ENCODE measurements around the gene IMMP2L.

IMMP2L gene

GRCh38 chr7:110646804-110647203 lies 915.5 kb downstream of the IMMP2L start:
- no peak for DNase-seq (ENCODE audit: low read depth, low spot score)
- no peak overlapping the region for H3K4me3 ChIP-seq (ENCODE audit: low read length)

GRCh38 chr7:110645616-110646015 lies 916.7 kb downstream of the IMMP2L start:
- DNase-seq (ENCODE audit: low read depth, low spot score) = no peak
- H3K4me3 ChIP-seq (ENCODE audit: low read length) = no peak overlapping the region

DNA sequence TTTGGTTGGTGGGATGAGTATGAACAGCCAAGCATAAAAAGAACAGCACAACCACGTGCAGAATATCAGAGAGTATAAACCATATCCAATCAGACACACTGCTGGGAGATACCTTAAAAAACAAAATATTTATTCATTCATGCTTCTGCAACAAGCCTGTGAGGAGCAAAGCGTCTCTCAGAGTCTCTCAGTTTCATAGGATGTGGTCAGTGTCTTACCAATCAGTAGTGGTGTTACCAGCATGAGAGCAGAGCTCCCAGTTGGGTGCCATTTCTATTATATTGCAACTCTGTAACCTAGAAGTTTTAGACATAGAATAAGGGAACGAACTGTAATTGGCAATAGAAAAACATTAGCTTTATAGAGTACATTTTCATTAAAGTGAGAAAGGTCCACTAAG lies 917.2 kb downstream of the IMMP2L start:
- DNase-seq (ENCODE audit: low read depth, low spot score) = no peak
- no peak overlapping the region for H3K4me3 ChIP-seq (ENCODE audit: low read length)

DNA sequence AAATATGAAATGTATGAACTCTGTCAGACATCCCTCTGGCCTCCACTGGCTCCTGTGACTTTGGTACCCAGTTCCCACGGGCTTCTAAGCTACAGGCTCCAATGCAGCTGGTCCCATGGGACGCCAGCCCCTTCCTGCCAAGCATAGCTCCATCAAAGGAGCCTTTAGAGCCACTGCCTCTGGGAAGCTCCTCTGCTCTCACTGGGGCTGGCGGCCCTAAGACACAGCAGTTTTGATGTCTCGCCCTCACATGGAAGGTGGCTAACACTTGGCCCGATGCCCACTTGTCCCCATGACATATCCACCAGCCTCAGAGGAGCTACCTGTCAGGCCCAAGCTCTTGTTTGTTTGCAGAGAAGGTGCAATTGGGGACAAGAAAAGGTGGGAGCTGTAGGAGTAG lies 925.0 kb downstream of the IMMP2L start:
- no peak for DNase-seq (ENCODE audit: low read depth, low spot score)

GRCh38 chr7:110633313-110633712 lies 929.0 kb downstream of the IMMP2L start:
- no peak for DNase-seq (ENCODE audit: low read depth, low spot score)
- no peak overlapping the region for H3K4me3 ChIP-seq (ENCODE audit: low read length)

More for the DNA sequence above, 925.0 kb downstream of the IMMP2L start:
- H3K4me3 ChIP-seq (ENCODE audit: low read length) = no peak overlapping the region

GRCh38 chr7:110626414-110626813 lies 935.9 kb downstream of the IMMP2L start:
- no peak for DNase-seq (ENCODE audit: low read depth, low spot score)
- H3K4me3 ChIP-seq (ENCODE audit: low read length) = no peak overlapping the region

GRCh38 chr7:110625294-110625693 lies 937.0 kb downstream of the IMMP2L start:
- DNase-seq (ENCODE audit: low read depth, low spot score) = no peak

DNA sequence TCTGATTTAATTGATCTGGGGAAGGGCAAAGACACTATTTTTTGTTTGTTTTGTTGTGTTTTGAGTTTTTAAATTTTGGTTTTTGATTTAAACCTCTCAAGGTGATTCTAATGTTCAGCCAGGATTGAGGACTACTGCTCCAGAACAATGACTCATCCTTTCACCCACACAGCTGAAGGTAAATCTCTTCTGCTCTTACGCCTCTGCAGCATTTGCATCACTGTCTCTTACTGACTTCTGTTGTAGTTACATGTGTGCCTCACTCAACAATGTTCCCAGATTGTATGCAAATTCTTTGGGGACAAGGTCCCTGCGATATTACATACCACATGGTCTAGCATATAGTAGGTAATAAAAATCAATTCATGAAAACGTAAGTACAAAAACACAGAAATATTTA lies 938.9 kb downstream of the IMMP2L start:
- no peak for DNase-seq (ENCODE audit: low read depth, low spot score)
- no peak overlapping the region for H3K4me3 ChIP-seq (ENCODE audit: low read length)

More at GRCh38 chr7:110625294-110625693, 937.0 kb downstream of the IMMP2L start:
- no peak overlapping the region for H3K4me3 ChIP-seq (ENCODE audit: low read length)

GRCh38 chr7:110621289-110621688 lies 941.0 kb downstream of the IMMP2L start:
- DNase-seq (ENCODE audit: low read depth, low spot score) = no peak
- H3K4me3 ChIP-seq (ENCODE audit: low read length) = no peak overlapping the region

GRCh38 chr7:110620110-110620735 lies 942.1 kb downstream of the IMMP2L start:
- no peak for DNase-seq (ENCODE audit: low read depth, low spot score)
- no peak overlapping the region for H3K4me3 ChIP-seq (ENCODE audit: low read length)
